ENCODE results near the gene FRMD4A.
A peak's percentile ranks its signal among the peaks of the same experiment; 100 is the strongest.

Gene FRMD4A

DNA sequence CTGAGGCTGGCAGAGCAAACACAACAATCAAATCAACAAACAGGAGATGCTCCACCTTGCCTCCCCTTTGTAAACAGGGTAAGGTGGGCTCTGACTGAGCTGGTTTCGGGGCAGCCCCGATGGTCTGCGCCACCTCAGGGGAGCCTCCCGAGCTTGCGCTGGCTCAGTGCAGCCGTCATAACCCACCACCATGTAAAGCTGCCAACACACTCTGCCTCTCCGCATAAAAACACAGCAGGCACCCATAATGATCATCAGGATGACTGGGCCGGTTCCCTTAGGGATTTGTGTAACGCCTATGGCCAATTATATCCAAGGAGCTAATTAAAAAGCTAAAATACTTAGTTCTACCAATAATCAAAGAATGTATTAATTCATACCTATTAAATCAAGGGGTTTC lies 619.4 kb downstream of the FRMD4A start:
- no peak overlapping the region for H3K27ac ChIP-seq
- TF ChIP-seq ZFX (IDR thresholded peaks at IDR 0.05; ENCODE audit: borderline replicate concordance) = no peak
- TF ChIP-seq, protein P1, sequence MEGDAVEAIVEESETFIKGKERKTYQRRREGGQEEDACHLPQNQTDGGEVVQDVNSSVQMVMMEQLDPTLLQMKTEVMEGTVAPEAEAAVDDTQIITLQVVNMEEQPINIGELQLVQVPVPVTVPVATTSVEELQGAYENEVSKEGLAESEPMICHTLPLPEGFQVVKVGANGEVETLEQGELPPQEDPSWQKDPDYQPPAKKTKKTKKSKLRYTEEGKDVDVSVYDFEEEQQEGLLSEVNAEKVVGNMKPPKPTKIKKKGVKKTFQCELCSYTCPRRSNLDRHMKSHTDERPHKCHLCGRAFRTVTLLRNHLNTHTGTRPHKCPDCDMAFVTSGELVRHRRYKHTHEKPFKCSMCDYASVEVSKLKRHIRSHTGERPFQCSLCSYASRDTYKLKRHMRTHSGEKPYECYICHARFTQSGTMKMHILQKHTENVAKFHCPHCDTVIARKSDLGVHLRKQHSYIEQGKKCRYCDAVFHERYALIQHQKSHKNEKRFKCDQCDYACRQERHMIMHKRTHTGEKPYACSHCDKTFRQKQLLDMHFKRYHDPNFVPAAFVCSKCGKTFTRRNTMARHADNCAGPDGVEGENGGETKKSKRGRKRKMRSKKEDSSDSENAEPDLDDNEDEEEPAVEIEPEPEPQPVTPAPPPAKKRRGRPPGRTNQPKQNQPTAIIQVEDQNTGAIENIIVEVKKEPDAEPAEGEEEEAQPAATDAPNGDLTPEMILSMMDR (IDR thresholded peaks at IDR 0.05) = no peak

DNA sequence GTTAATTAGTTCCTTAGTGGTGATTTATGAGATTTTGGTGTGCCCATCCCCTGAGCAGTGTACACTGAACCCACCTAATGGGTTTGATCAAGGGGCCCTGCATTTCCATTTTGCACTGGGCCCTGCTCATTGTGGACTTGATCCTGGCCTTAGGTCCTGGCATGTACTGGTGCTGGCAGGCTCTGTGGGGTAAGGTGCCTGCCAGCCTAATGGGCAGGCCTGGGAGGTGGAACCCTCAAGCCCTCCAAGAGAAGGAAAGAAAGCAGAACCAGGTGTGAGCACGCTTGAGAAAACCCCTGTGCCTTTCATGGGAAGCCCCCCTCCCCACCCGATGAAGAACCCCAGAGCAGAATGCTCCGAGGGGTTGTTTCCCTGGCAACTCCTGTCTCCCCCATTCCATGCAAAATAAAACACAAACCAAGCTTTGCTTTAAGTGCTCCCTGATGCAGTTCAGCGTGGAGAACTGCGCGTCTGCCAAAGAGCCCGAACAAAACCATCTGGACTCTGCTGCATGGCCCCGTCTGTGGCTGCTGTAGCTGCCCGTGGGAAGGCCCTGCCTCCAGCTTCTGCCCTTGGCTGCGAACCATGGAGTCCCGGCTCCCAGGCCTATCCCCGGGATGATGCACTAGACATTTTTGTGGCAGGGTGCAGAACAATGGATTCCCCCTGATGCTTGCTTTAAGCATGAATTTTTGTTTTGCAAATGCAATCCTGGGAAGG lies 620.6 kb downstream of the FRMD4A start:
- TF ChIP-seq, protein P1 (IDR thresholded peaks at IDR 0.05) = no peak
- TF ChIP-seq ZFX (IDR thresholded peaks at IDR 0.05; ENCODE audit: borderline replicate concordance) = no peak
- no peak overlapping the region for H3K27ac ChIP-seq

DNA sequence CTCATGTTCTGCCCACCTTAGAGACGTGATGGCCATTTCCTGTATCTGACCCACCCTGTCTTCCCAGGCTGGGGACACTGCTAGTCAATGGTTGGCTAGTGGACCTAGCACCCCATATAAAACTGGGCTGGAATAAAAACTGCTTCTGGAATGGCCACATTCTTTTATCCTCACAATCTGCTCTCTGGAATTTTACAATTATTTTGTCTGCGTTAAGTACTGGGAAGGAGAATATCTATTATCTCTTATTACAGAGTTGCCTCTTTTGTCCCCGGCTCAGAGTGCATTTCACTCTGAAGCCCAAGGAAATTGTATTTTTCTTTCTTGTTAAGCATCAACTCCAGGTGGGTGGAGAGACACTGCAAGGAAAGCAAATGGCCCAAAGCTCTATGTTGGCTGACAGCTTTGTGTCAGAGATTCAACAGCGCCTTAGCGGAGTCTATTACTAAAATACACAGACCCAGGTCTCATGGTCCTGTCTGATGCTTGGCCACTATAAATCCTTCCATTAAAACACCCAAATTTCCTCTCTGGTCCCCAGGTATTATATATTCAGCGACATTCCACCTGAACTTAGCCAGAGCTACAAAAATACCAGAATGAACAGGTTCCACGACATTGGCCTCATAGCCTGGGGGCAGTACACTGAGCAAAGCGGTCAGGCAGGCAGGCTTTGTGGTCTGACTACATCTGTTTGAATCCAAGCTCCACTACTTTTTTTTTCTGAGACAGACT lies 622.3 kb downstream of the FRMD4A start:
- H3K27ac ChIP-seq = peak overlapping the region; percentile 87
- TF ChIP-seq ZFX (IDR thresholded peaks at IDR 0.05; ENCODE audit: borderline replicate concordance) = no peak
- TF ChIP-seq, protein P1 (IDR thresholded peaks at IDR 0.05) = no peak

DNA sequence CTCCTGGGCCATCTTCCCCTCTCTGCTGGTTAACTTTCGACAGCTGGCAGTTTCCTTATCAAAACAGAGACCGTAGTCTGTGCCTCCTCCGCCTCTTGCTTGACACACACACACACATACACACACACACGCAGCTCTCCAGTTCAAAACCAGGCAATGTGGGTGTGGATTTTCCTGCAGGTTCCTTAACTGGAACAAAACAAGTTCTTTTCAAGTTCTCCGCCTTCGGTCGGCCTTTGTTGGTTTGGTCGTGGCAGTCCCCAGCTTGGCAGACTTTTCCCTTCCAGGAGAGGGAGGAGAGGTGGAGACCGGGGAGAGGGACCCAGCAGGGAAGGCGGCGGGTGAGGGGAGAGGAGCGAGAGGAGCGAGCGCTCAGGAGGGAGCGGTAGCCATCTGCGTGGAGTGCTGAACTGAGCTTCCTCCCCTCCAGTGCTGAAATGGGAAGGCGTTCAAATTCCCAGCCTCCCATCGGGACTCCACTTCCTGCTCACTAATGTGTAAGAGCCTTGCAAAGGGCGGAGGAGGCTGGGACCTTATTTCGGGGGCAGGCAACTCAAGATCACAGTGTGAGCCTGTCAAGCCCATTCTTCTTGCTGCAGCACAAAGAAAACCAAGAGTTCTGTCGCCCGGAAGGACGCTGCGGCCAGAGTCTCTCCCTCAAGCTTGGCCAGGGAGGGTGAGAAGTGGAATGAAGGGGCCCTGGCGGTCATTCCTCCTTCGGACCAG lies 623.4 kb downstream of the FRMD4A start:
- H3K27ac ChIP-seq = peak overlapping the region; percentile 87
- no peak for TF ChIP-seq ZFX (IDR thresholded peaks at IDR 0.05; ENCODE audit: borderline replicate concordance)
- TF ChIP-seq, protein P1 (IDR thresholded peaks at IDR 0.05) = no peak

DNA sequence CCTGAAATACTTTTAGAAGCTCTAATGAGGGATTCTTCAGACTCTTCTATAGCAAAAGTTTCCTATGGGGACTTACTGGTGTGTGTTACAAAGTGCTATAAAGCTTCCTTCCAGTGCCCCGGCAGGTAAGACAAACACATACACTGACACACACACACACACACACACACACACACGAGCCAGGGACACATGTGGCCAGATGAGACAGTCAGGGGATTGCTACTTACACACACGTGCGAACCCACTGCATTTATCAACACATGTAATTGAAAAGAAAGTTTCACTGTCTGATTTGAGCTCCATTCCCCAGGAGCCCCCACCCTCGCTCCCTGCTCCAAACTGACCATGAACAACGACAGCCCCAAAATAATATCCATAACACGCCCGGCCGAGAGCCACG lies 624.1 kb downstream of the FRMD4A start:
- H3K27ac ChIP-seq = peak overlapping the region; percentile 87
- TF ChIP-seq ZFX (IDR thresholded peaks at IDR 0.05; ENCODE audit: borderline replicate concordance) = no peak
- TF ChIP-seq, protein P1 (IDR thresholded peaks at IDR 0.05) = no peak

DNA sequence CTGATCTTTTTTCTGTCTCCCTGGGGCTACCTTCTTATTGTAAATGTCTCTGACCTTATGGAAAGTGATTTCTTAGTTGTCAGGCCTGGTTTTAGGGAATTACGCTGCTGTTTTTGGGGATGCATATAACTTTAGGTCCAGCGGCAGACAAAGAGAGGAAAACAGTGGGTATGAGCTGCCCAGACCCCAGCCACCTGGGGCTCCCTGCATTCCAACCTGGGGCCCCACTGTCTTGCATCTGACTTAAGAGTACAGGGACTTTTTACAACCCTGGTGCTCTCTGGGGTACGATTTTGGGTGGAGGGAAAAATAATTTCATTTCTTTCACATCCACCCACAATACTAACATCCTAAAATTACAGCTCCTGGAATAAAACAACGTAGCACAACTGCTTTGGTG lies 624.5 kb downstream of the FRMD4A start:
- peak overlapping the region; percentile 87 for H3K27ac ChIP-seq
- TF ChIP-seq ZFX (IDR thresholded peaks at IDR 0.05; ENCODE audit: borderline replicate concordance) = no peak
- TF ChIP-seq, protein P1 (IDR thresholded peaks at IDR 0.05) = no peak
